NT2/D1 (cell line): ENCODE data around the gene PNRC1.
"Not testable (repeated sequence)": the region's sequence is repeated elsewhere in the genome, so short reads cannot be mapped to it uniquely, and the experiment has no call there.

Experiments used
- DNase-seq: peaks from one replicate; pipeline ENCODE4 v3.0.0-alpha.2; 2011; ENCODE audit warnings: low read depth, low spot score
- H3K27me3 ChIP-seq: 2 replicates; pipeline ENCODE4 v1.6.0; 2011; ENCODE audit warnings: mild to moderate bottlenecking; ENCODE audit not compliant: insufficient read length, insufficient read depth
- H3K36me3 ChIP-seq: 2 replicates; pipeline ENCODE4 v1.6.1; 2011; ENCODE audit warnings: mild to moderate bottlenecking, low read length, mixed read lengths; ENCODE audit not compliant: insufficient read depth, insufficient read length
- H3K4me1 ChIP-seq: 2 replicates; pipeline ENCODE4 v1.5.1; 2011; ENCODE audit not compliant: insufficient read depth, insufficient read length
- H3K4me3 ChIP-seq: 2 replicates; pipeline ENCODE4 v1.5.1; 2011; ENCODE audit warnings: low read depth; ENCODE audit not compliant: insufficient read length
- H3K9ac ChIP-seq: 2 replicates; pipeline ENCODE4 v1.6.0; 2011; ENCODE audit warnings: low read depth; ENCODE audit not compliant: insufficient read length
- H3K9me3 ChIP-seq: 2 replicates; pipeline ENCODE4 v1.5.1; 2011; ENCODE audit warnings: mild to moderate bottlenecking, low read length; ENCODE audit not compliant: insufficient read depth
- SUZ12 ChIP-seq: IDR thresholded peaks from 2 replicates; pipeline ENCODE4 v1.6.1; 2011; ENCODE audit not compliant: insufficient read length, insufficient read depth; ENCODE audit errors: extremely low read depth
- YY1 ChIP-seq: IDR thresholded peaks from 2 replicates; pipeline ENCODE4 v1.6.1; 2011; ENCODE audit not compliant: insufficient read length, insufficient read depth
- ZNF274 ChIP-seq: IDR thresholded peaks from 2 replicates; pipeline ENCODE4 v1.6.1; 2011; ENCODE audit warnings: mild to moderate bottlenecking, low read depth, low read length

PNRC1 gene

DNA sequence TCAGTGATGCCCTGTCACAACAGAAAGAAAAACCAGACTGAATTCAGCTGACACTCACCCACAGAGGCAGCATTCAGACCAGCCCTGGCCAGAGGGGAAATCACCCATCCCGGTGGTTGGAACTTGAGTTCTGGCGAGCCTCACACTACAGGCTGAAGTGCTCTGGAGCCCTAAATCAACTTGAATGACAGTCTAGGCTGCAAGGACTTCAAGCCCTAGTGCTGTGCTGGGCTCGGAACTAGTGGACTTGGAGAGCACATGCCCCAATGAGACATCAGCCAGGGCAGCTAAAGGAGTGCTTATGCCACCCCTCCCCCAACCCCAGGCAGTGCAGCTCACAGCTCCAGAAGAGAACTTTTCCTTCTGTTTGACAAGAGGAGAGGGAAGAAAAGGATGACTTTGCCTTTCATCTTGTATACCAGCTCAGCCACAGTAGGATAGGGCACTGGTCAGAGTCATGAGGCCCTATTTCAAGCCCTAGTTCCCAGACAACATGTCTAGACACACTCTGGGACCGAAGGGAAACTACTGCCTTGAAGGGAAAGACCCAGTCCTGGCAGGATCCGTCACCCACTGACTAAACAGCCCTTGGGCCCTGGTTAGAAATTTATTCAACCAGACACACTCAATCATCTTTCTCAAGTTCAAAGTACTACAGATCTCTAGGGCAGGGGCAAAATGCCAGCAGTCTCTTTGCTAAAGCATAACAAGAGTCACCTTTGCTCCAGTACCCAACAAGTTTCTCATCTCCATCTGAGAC, 43.2 kb upstream of the PNRC1 start:
- Histone ChIP-seq H3K9me3 (no peaks in the 10 kb centered on the region), H3K27me3 (no peaks in the 10 kb centered on the region), H3K4me1 (no peaks in the 10 kb centered on the region), H3K9ac (no peak overlapping the region), H3K36me3 (no peaks in the 10 kb centered on the region), H3K4me3 (no peak overlapping the region)
- DNase-seq = no peak
- no peak for TF ChIP-seq SUZ12
- no peak for TF ChIP-seq YY1
- TF ChIP-seq ZNF274 = no peak

- H3K27me3 ChIP-seq, H3K9me3 ChIP-seq, H3K36me3 ChIP-seq, H3K4me1 ChIP-seq, H3K4me3 ChIP-seq, DNase-seq, H3K9ac ChIP-seq: not testable (repeated sequence)
Measured at GRCh38 chr6:89037901-89038293, 42.7 kb upstream of the PNRC1 start.

DNA sequence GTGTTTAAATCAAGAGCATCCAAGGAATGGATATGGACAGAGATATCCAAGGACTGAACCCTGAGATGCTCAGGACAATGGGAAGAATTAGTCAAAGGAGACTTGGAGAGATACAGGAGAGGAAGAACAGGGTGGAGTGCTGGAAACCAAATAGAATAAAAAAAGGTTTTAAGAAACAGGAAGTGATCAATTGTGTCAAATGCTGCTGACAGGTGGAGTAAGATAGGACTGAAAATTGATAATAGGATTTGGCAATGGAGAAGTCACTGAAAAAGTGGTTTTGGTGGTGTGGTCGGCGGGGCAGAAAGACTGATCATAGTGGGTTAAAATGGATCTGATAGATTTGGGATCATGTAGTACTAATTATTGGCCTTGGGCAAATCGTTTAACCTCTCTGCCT, 37.9 kb upstream of the PNRC1 start:
- no peaks in the 10 kb centered on the region for H3K9me3 ChIP-seq
- DNase-seq = no peak

GRCh38 chr6:89044328-89045010, 36.1 kb upstream of the PNRC1 start:
- no peaks in the 10 kb centered on the region for H3K9me3 ChIP-seq
- no peak overlapping the region for H3K9ac ChIP-seq
- H3K27me3 ChIP-seq = no peaks in the 10 kb centered on the region
- no peak for DNase-seq
- no peak overlapping the region for H3K4me3 ChIP-seq
- H3K4me1 ChIP-seq = no peaks in the 10 kb centered on the region
- no peak for TF ChIP-seq ZNF274
- no peaks in the 10 kb centered on the region for H3K36me3 ChIP-seq

More for the DNA sequence above, 37.9 kb upstream of the PNRC1 start:
- no peaks in the 10 kb centered on the region for H3K4me1 ChIP-seq
- TF ChIP-seq SUZ12 (no peak), ZNF274 (no peak), YY1 (no peak)
- no peaks in the 10 kb centered on the region for H3K27me3 ChIP-seq
- no peak overlapping the region for H3K4me3 ChIP-seq
- no peaks in the 10 kb centered on the region for H3K36me3 ChIP-seq
- H3K9ac ChIP-seq = no peak overlapping the region

DNA sequence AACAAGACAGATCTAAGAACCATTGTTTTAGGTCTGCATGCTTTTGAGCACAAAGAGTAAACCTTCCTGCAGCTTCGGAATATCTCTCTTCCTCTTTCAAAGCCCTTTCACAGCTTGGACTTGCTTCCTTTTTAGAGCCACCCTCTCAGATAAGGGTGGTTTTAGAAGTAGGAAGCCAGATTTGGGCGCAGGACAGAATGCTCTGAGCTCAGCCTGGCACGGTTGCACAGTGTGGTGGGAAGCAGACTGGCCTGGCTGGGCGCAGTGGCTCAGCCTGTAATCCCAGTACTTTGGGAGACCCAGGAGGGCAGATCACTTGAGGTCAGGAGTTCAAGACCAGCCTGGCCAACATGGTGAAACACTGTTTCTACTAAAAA, 35.6 kb upstream of the PNRC1 start:
- Histone ChIP-seq H3K36me3 (no peaks in the 10 kb centered on the region), H3K4me3 (no peak overlapping the region), H3K27me3 (no peaks in the 10 kb centered on the region), H3K4me1 (no peaks in the 10 kb centered on the region), H3K9ac (no peak overlapping the region), H3K9me3 (no peaks in the 10 kb centered on the region)
- DNase-seq = no peak
- TF ChIP-seq SUZ12 (no peak), ZNF274 (no peak)

GRCh38 chr6:89045576-89045975, 35.0 kb upstream of the PNRC1 start:
- TF ChIP-seq YY1 = no peak
- no peak for TF ChIP-seq SUZ12
- no peak for TF ChIP-seq ZNF274
- H3K27me3 ChIP-seq = no peaks in the 10 kb centered on the region
- H3K36me3 ChIP-seq = no peaks in the 10 kb centered on the region
- H3K4me1 ChIP-seq = no peaks in the 10 kb centered on the region
- no peaks in the 10 kb centered on the region for H3K9me3 ChIP-seq
- no peak for DNase-seq
- H3K4me3 ChIP-seq = no peak overlapping the region
- H3K9ac ChIP-seq = no peak overlapping the region

- DNase-seq = no peak
- Histone ChIP-seq H3K9ac (no peak overlapping the region), H3K27me3 (no peaks in the 10 kb centered on the region), H3K4me1 (no peaks in the 10 kb centered on the region), H3K4me3 (no peak overlapping the region), H3K9me3 (no peaks in the 10 kb centered on the region), H3K36me3 (no peaks in the 10 kb centered on the region)
- TF ChIP-seq YY1 (no peak), ZNF274 (no peak), SUZ12 (no peak)
Measured at GRCh38 chr6:89047473-89047872, 33.1 kb upstream of the PNRC1 start.
